OCI-LY3 (cell line): ENCODE results near the gene PSPH.

Source experiments
- H2AFZ ChIP-seq: fragments of 200-600, 300-600 bp; shearing (Covaris generic); 2 replicates; pipeline ENCODE4 v1.6.0; 2014; ENCODE audit warnings: antibody characterized with exemption, low read depth, low read length
- H3K27ac ChIP-seq: fragments of 200-600, 300-600 bp; sonication (generic); 2 replicates; pipeline ENCODE4 v1.5.1; 2014; ENCODE audit warnings: mild to moderate bottlenecking, low read length, moderate library complexity, mixed read lengths
- H3K27me3 ChIP-seq: fragments of 200-600, 300-600 bp; sonication (generic); 2 replicates; pipeline ENCODE4 v1.6.1; 2014; ENCODE audit warnings: low read depth, low read length, mixed read lengths
- H3K36me3 ChIP-seq: fragments of 200-600, 300-600 bp; sonication (generic); replicated peaks from 2 replicates; pipeline ENCODE3; 2014; ENCODE audit warnings: low read depth, low read length, mixed read lengths
- H3K4me1 ChIP-seq: fragments of 300-600, 200-600 bp; sonication (generic); 2 replicates; pipeline ENCODE4 v1.6.1; 2014; ENCODE audit warnings: low read length, mixed read lengths
- H3K4me2 ChIP-seq: fragments of 200-600, 300-600 bp; sonication (generic); 2 replicates; pipeline ENCODE4 v1.6.1; 2014; ENCODE audit warnings: low read length, mixed read lengths
- H3K4me3 ChIP-seq: fragments of 300-600, 200-600 bp; sonication (generic); 2 replicates; pipeline ENCODE4 v1.5.1; 2014; ENCODE audit warnings: antibody characterized with exemption, mild to moderate bottlenecking, low read length, moderate library complexity
- H3K79me2 ChIP-seq: fragments of 300-600, 200-600 bp; shearing (Covaris generic); 2 replicates; pipeline ENCODE4 v1.6.1; 2014; ENCODE audit warnings: mild to moderate bottlenecking, low read length, mixed read lengths
- H3K9ac ChIP-seq: fragments of 300-600, 200-600 bp; shearing (Covaris generic); 2 replicates; pipeline ENCODE4 v1.6.0; 2014; ENCODE audit warnings: mild to moderate bottlenecking, low read length, moderate library complexity
- H3K9me3 ChIP-seq: fragments of 200-600, 300-600 bp; shearing (Covaris generic); 2 replicates; pipeline ENCODE4 v1.6.1; 2014; ENCODE audit warnings: low read length, mixed read lengths; ENCODE audit not compliant: insufficient read depth
- H4K20me1 ChIP-seq: fragments of 200-600, 300-600 bp; sonication (generic); 2 replicates; pipeline ENCODE4 v1.6.1; 2016; ENCODE audit warnings: low read length, mixed read lengths; ENCODE audit not compliant: insufficient read depth
- EZH2phosphoT487 ChIP-seq: fragments of 200-600 bp; shearing (Covaris generic); IDR thresholded peaks from 2 replicates; pipeline ENCODE4 v1.6.1; 2018; ENCODE audit warnings: antibody characterized with exemption, mixed run types, low read depth
- TF ChIP-seq, protein P1 (sequence below): fragments of 200-600, 300-600 bp; sonication (generic); IDR thresholded peaks from 2 replicates; pipeline ENCODE4 v1.5.1; 2014; ENCODE audit warnings: antibody characterized with exemption, low read length, low read depth

Gene PSPH

DNA sequence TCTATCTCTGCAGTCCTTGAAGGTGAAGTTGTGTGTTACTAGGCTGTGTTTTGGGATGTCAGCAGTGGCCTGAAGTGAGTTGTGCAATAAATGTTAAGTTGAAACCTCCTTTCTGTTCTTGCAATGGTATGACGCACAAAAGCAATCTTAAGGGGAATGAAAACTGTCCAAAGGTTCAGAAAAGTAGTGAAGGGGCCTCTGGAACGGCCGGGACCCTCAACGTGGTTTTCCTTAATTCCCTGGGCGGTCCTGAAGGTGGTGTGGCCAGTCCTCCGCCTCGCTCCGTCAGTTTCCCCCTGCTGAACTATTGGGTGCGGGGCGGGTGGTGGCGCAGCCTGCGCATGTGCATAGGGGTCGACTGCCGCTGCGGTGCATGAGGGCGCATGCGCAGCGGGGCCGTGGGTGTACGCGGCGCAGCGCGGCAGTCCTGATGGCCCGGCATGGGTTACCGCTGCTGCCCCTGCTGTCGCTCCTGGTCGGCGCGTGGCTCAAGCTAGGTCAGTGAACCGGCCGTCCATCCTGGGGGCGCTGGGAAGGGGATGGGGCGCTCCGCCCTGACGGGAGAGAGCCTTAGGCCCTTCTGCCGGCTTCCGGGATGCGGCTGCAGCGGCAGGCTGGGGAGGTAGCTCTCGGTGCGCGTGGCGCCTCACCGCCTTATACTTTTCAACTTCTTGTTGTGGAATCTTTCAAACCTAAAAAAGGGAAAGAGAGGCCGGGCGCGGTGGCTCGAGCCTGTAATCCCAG is 12.8 kb upstream of the PSPH start, which contains the start of gene SUMF2:
Gene SUMF2 (plus strand): TSS at position 405 of the 744 bp plus-strand sequence. CDS start 26 bp downstream, at position 431.
- Histone ChIP-seq H2AFZ (peak within 1 kb of the TSS; percentile 94), H3K27ac (peak within 1 kb of the TSS; percentile 73), H3K4me1 (peaks cover 13% of the 10 kb centered on the region; the same call in 1 of the 2 replicates), H3K79me2 (peaks cover 45% of the 10 kb centered on the region), H3K4me2 (peak within 1 kb of the TSS; percentile 91), H3K4me3 (peak within 1 kb of the TSS; percentile 100), H3K9ac (peak within 1 kb of the TSS; percentile 86), H4K20me1 (no peaks in the 10 kb centered on the region), H3K27me3 (no peaks in the 10 kb centered on the region), H3K36me3 (peaks cover 20% of the 10 kb centered on the region), H3K9me3 (no peaks in the 10 kb centered on the region)
- no peak for TF ChIP-seq EZH2phosphoT487
- TF ChIP-seq, protein P1, sequence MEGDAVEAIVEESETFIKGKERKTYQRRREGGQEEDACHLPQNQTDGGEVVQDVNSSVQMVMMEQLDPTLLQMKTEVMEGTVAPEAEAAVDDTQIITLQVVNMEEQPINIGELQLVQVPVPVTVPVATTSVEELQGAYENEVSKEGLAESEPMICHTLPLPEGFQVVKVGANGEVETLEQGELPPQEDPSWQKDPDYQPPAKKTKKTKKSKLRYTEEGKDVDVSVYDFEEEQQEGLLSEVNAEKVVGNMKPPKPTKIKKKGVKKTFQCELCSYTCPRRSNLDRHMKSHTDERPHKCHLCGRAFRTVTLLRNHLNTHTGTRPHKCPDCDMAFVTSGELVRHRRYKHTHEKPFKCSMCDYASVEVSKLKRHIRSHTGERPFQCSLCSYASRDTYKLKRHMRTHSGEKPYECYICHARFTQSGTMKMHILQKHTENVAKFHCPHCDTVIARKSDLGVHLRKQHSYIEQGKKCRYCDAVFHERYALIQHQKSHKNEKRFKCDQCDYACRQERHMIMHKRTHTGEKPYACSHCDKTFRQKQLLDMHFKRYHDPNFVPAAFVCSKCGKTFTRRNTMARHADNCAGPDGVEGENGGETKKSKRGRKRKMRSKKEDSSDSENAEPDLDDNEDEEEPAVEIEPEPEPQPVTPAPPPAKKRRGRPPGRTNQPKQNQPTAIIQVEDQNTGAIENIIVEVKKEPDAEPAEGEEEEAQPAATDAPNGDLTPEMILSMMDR: 0 out of 2 replicates have a peak, but pooled peaks have one; percentile 5

DNA sequence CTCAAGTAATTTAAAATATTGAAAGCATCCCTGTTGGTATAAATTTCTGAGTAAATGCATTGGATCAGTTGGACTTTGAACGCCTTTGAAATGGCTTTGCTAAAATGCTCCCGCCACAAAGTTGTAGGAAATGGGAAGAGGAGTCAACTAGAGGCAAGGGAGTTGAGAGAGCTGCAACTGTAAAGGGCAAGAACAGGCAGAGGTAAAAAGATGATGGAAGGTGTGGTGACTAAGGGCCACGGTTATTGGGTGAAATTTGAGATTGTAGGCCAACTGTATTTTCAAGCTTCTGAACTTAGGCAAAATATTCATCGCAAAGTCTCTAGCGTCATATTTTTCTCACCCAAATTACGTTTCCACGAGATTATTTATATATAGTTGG is 12.2 kb upstream of the PSPH start:
- Histone ChIP-seq H3K79me2 (peaks cover 47% of the 10 kb centered on the region), H3K4me2 (peak overlapping the region; percentile 91), H4K20me1 (no peaks in the 10 kb centered on the region), H3K4me1 (peaks cover 13% of the 10 kb centered on the region; the same call in 1 of the 2 replicates), H2AFZ (0 out of 2 replicates have a peak overlapping the region, but pooled peaks have one; percentile 24), H3K9me3 (no peaks in the 10 kb centered on the region), H3K9ac (peak overlapping the region; percentile 86), H3K27me3 (no peaks in the 10 kb centered on the region), H3K4me3 (peak overlapping the region; percentile 100), H3K36me3 (peaks cover 21% of the 10 kb centered on the region), H3K27ac (peak overlapping the region; percentile 73)
- TF ChIP-seq, protein P1: no peak
- no peak for TF ChIP-seq EZH2phosphoT487

DNA sequence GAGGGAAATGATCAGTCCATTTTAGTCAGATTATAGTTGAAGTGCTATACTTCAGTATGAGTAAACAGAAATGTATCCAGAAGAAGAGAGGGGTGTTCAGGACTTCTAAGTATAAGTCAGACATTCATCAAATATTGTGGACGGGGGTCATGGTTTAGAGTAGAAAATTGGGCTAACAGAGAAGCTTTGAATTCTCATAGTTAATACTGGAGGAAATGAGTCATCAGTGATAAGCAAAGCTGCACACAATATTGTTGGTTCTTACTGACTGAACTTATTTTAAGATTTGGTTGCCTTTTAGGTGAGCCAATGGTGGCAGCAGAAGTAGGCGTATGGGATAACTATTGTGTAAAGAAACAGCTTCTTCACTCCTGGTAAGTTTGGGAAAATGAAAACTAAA is 11.1 kb upstream of the PSPH start:
- H3K4me1 ChIP-seq: peaks cover 13% of the 10 kb centered on the region; the same call in 1 of the 2 replicates
- H2AFZ ChIP-seq: no peak overlapping the region
- H3K9me3 ChIP-seq: no peaks in the 10 kb centered on the region
- TF ChIP-seq, protein P1: no peak
- TF ChIP-seq EZH2phosphoT487: no peak
- peak overlapping the region; percentile 11; the same call in 1 of the 2 replicates for H3K27ac ChIP-seq
- no peak overlapping the region for H3K9ac ChIP-seq
- H3K36me3 ChIP-seq: peaks cover 29% of the 10 kb centered on the region
- peaks cover 53% of the 10 kb centered on the region for H3K79me2 ChIP-seq
- H4K20me1 ChIP-seq: no peaks in the 10 kb centered on the region
- no peak overlapping the region for H3K4me3 ChIP-seq
- no peak overlapping the region for H3K4me2 ChIP-seq
- H3K27me3 ChIP-seq: no peaks in the 10 kb centered on the region

DNA sequence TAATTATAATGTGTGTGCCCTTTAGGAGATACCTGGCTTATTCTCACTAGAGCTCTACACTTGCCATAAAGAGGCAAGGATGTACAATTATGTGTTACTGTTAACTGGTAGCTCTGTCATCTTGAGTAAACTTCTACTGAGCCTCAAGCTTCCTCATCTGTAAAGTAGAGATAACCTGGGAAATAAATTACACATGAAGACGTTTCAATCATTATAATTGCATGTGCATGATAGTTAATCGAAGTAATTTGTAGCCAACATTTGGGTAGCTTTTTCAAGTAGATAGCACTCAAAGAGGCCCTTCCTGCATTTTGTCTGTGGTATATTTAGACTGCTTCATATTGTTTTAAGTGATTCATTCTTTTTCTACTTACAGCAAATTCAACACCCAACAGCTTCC is 2.7 kb upstream of the PSPH start:
- TF ChIP-seq EZH2phosphoT487: no peak
- TF ChIP-seq, protein P1: no peak
- no peak overlapping the region for H3K4me2 ChIP-seq
- no peaks in the 10 kb centered on the region for H3K27me3 ChIP-seq
- no peak overlapping the region for H3K9ac ChIP-seq
- H2AFZ ChIP-seq: no peak overlapping the region
- H3K36me3 ChIP-seq: peaks cover 41% of the 10 kb centered on the region
- H3K4me3 ChIP-seq: no peak overlapping the region
- H3K4me1 ChIP-seq: peaks cover 44% of the 10 kb centered on the region
- H3K9me3 ChIP-seq: no peaks in the 10 kb centered on the region
- H3K27ac ChIP-seq: no peak overlapping the region
- H3K79me2 ChIP-seq: peaks cover 82% of the 10 kb centered on the region
- no peaks in the 10 kb centered on the region for H4K20me1 ChIP-seq
